Measurements from ENCODE around the gene CCDC40. TPM values are rescaled to one million over a fixed set of nuclear protein-coding genes. Genes with fewer than 3 reads are reported as not detected.

The CCDC40 gene
- total and polyA plus RNA-seq, 7 donors = 1.4 to 25.8 (median 5.3) TPM; not detected in 2

DNA sequence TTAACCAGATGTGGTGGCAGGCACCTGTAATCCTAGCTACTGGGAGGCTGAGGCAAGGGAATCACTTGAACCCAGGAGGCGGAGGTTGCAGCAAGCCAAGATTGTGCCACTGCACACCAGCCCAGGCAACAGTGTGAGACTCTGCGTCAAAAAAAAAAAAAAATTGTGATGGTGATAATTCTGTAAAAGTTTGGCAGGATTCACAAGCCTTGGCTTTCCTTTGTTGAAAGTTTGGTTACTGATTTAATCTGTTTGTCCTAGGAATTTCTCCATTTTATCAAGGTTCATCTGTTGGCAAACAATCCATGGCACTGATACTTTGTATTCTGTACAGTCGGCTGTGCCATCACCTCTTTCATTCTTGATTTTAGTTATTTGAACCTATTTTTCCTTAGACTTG lies 94.5 kb downstream of the CCDC40 start:
- H3K36me3 ChIP-seq = peaks cover under 1 to 30% (median 22%) of the 10 kb centered on the region in 4 donors
- no peak overlapping the region for H3K27ac ChIP-seq
- H3K9me3 ChIP-seq = no peaks in the 10 kb centered on the region
- H3K4me1 ChIP-seq = no peaks in the 10 kb centered on the region
- peak; percentile 32 for DNase-seq
- intact Hi-C loops (cut with DNase I) = no loop called here
- no peak overlapping the region for H3K4me3 ChIP-seq
- peaks cover 0 to 13% (median 0%) of the 10 kb centered on the region in 3 donors for H3K27me3 ChIP-seq
- WGBS, 2 donors = 85 to 91% methylated on average over 3 of the region's 3 CpGs
- TF ChIP-seq, protein P1, sequence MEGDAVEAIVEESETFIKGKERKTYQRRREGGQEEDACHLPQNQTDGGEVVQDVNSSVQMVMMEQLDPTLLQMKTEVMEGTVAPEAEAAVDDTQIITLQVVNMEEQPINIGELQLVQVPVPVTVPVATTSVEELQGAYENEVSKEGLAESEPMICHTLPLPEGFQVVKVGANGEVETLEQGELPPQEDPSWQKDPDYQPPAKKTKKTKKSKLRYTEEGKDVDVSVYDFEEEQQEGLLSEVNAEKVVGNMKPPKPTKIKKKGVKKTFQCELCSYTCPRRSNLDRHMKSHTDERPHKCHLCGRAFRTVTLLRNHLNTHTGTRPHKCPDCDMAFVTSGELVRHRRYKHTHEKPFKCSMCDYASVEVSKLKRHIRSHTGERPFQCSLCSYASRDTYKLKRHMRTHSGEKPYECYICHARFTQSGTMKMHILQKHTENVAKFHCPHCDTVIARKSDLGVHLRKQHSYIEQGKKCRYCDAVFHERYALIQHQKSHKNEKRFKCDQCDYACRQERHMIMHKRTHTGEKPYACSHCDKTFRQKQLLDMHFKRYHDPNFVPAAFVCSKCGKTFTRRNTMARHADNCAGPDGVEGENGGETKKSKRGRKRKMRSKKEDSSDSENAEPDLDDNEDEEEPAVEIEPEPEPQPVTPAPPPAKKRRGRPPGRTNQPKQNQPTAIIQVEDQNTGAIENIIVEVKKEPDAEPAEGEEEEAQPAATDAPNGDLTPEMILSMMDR (IDR thresholded peaks at IDR 0.05) = no peak
- no peak for TF ChIP-seq POLR2AphosphoS5 (IDR thresholded peaks at IDR 0.05)
- no peak for TF ChIP-seq POLR2A (IDR thresholded peaks at IDR 0.05)
- no peak for TF ChIP-seq EP300 (IDR thresholded peaks at IDR 0.05)

DNA sequence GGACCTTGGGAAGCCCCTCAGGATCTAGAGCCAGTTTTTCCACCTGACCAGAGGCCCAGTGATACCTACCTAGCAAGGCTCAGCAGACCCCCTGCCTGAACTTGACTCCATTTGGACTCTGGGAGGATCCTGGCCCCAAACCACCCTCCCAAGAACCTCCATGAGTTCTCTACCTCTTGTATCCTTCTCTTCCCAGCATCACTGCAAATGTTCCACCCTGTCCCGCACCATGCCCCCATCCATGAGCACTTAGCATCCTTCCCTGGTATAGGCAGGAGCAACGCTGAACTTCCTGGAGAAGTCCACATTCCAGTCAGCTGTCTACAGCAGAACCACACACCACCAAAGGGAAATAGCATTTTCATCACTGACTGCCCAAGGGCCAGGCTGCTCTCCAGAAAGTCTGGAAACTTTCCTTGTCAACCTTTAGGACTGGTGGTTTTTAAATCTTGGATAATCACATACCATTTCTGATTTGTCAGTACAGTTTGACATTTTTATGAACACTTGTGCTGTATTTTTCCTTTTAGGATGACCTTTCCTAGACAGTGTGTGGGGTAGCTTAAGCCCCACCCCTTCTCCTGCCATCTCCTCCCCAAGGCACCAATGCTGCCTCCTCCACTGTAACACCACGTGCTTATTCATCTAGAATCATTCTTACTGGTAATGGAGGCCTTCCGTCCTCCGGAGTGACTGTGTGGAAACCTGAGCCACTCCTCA lies 96.6 kb downstream of the CCDC40 start:
- Histone ChIP-seq H3K9me3 (no peaks in the 10 kb centered on the region), H3K27ac (no peak overlapping the region), H3K36me3 (peaks cover 10 to 51% (median 39%) of the 10 kb centered on the region in 4 donors), H3K27me3 (no peaks in the 10 kb centered on the region), H3K4me1 (no peaks in the 10 kb centered on the region), H3K4me3 (no peak overlapping the region)
- no peak for DNase-seq
- 85 to 91% methylated on average over 5 of the region's 5 CpGs for WGBS, 2 donors
- TF ChIP-seq POLR2AphosphoS5 (IDR thresholded peaks at IDR 0.05) = no peak
- TF ChIP-seq, protein P1 (IDR thresholded peaks at IDR 0.05) = no peak
- TF ChIP-seq POLR2A (IDR thresholded peaks at IDR 0.05) = no peak
- TF ChIP-seq EP300 (IDR thresholded peaks at IDR 0.05) = no peak
- intact Hi-C loops (cut with DNase I) = no loop called here

DNA sequence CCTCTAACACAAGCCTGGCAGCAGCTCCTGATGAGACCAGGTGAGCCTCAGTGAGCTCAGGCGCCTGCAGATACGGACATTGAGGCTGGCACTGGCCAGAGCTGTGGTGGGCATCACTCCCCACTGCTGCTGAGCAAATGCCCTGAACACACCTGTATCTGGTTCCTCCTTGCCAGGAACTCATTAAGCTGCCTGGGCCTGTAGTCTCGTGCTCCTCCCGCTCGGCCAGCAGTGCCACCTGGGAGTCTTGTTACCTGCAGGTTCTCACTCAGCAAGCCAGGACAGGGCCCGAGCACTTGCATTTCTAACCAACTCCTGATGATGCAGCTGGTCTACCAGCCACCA lies 97.2 kb downstream of the CCDC40 start:
- H3K36me3 ChIP-seq = peaks cover 13 to 56% (median 44%) of the 10 kb centered on the region in 4 donors

DNA sequence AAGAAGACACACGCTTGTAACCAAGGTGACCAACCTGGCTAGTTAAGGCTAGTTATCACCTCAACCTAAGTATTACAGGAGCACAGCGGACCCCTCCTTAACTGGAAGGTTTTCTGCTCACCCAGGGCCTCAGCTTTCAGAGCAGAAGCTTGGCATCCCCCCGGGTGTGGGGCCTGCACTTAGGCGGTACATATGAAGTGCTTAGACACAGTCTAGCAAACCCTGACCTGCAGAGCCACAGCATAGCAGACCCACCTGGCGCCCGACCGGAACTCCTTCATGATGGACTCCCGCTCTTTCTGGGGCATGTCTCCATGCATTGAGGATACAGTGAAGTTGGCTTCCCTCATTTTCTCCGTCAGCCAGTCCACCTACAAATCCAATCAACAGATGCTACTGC lies 100.7 kb downstream of the CCDC40 start:
- H3K27me3 ChIP-seq = no peaks in the 10 kb centered on the region
- TF ChIP-seq POLR2A (IDR thresholded peaks at IDR 0.05) (no peak), EP300 (IDR thresholded peaks at IDR 0.05) (no peak), POLR2AphosphoS5 (IDR thresholded peaks at IDR 0.05) (no peak)
- TF ChIP-seq, protein P1 (IDR thresholded peaks at IDR 0.05) = no peak
- H3K9me3 ChIP-seq = no peaks in the 10 kb centered on the region
- no peak overlapping the region for H3K27ac ChIP-seq
- intact Hi-C loops (cut with DNase I) = no loop called here
- no peak overlapping the region for H3K4me3 ChIP-seq
- peak; percentile 46 for DNase-seq
- 96% methylated on average over 9 of the region's 9 CpGs for WGBS, 2 donors
- peaks cover 28 to 92% (median 77%) of the 10 kb centered on the region in 4 donors for H3K36me3 ChIP-seq
- H3K4me1 ChIP-seq = no peaks in the 10 kb centered on the region

More for the DNA sequence above, 97.2 kb downstream of the CCDC40 start:
- H3K27ac ChIP-seq = no peak overlapping the region
- intact Hi-C loops (cut with DNase I) = no loop called here
- no peaks in the 10 kb centered on the region for H3K27me3 ChIP-seq
- 92 to 97% methylated on average over 6 of the region's 6 CpGs for WGBS, 2 donors
- H3K9me3 ChIP-seq = no peaks in the 10 kb centered on the region
- no peak overlapping the region for H3K4me3 ChIP-seq
- DNase-seq = no peak
- TF ChIP-seq POLR2A (IDR thresholded peaks at IDR 0.05) = no peak
- no peak for TF ChIP-seq POLR2AphosphoS5 (IDR thresholded peaks at IDR 0.05)
- TF ChIP-seq, protein P1 (IDR thresholded peaks at IDR 0.05) = no peak
- no peak for TF ChIP-seq EP300 (IDR thresholded peaks at IDR 0.05)
- H3K4me1 ChIP-seq = no peaks in the 10 kb centered on the region
